Skeletal muscle tissue (tissue), 4 donors: ENCODE measurements around the gene MYO1B. TPM values are rescaled to one million over a fixed set of nuclear protein-coding genes. Genes with fewer than 3 reads are reported as not detected.
"Not testable (repeated sequence)": the region's sequence is repeated elsewhere in the genome, so short reads cannot be mapped to it uniquely, and the experiment has no call there.

Experiments
- H3K27ac ChIP-seq: one replicate; pipeline ENCODE4 v1.7.0; 2013; ENCODE audit warnings: mild to moderate bottlenecking, low read depth, low read length, inconsistent platforms
- H3K27me3 ChIP-seq, 3 donors: one replicate each; pipeline ENCODE4 v1.7.0; 2013; ENCODE audit warnings: low read length in 3 of 3; ENCODE audit not compliant: control insufficient read depth in 3 of 3, insufficient read depth in 3 of 3
- H3K36me3 ChIP-seq, 3 donors: one replicate each; pipeline ENCODE4 v1.7.0; 2013; ENCODE audit warnings: low read length in 3 of 3; ENCODE audit not compliant: control insufficient read depth in 3 of 3, insufficient read depth in 3 of 3
- H3K4me1 ChIP-seq, 3 donors: one replicate each; pipeline ENCODE4 v1.7.0; 2013; ENCODE audit warnings: low read length in 3 of 3, mild to moderate bottlenecking in 3 of 3; ENCODE audit not compliant: control insufficient read depth in 3 of 3, insufficient read depth in 3 of 3
- H3K4me3 ChIP-seq, 3 donors: one replicate each; pipeline ENCODE4 v1.7.0; 2013; ENCODE audit warnings: low read length in 3 of 3
- H3K9ac ChIP-seq, 3 donors: one replicate each; pipeline ENCODE4 v1.7.0; 2013; ENCODE audit warnings: low read length in 3 of 3, mild to moderate bottlenecking in 3 of 3, moderate library complexity in 2 of 3, low read depth in 1 of 3
- H3K9me3 ChIP-seq, 3 donors: one replicate each; pipeline ENCODE4 v1.7.0; 2013; ENCODE audit warnings: low read length in 3 of 3; ENCODE audit not compliant: control insufficient read depth in 3 of 3
- total RNA-seq: library from RNA; depleted of rRNA; stranded (reverse); fragments of >200 nt; gene quantifications from one replicate; pipeline ENCODE4 v1.2.3, GENCODE V29; 2014
- donor health status: Osteomylitis.

MYO1B gene
- total RNA-seq, 1 donor from 2014 or later = 125 TPM

DNA sequence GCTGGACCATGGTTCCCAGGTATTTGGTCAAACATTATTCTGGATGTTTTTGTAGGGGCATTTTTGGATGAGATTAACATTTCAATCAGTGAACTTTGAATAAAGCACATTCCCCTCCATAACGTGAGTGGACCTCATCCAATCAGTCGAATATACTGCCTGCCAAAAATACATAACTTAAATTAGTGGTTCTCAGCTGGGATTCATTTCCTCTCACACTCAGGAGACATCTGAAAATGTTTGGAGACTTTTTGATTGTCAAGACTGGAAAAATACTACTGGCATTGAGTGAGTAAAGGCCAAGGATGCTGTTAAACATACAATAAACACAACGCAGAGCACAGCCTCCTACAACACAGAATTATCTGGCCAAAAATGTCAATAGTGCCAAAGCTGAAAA is 198.2 kb downstream of the MYO1B start:
- Histone ChIP-seq H3K4me3 (no peak overlapping the region), H3K9me3 (no peaks in the 10 kb centered on the region), H3K4me1 (peaks cover 0 to 3% (median 0%) of the 10 kb centered on the region in 3 donors), H3K27ac (no peak overlapping the region), H3K27me3 (peaks cover 0 to 3% (median 0%) of the 10 kb centered on the region in 3 donors), H3K36me3 (no peaks in the 10 kb centered on the region), H3K9ac (no peak overlapping the region)

DNA sequence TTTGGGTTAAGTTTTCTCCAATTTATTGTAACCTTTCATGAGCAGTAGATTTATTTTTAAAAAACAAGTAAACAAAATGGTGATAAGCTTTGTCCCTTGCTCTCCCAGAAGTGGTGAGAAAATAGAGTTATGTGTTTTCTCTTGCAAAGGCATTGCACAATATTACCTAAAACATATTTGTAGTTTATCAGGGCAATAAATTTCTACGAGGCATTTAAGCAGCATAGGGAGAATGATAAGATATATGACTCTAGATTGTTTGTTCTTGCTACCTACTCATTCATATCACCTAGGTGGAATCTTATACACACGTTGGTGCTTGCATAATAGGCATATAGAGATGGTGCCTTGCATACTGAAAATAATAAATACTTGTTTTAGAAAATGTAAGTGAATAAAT is 201.7 kb downstream of the MYO1B start:
- Histone ChIP-seq H3K4me1 (no peaks in the 10 kb centered on the region), H3K9ac (no peak overlapping the region), H3K27ac (no peak overlapping the region), H3K36me3 (no peaks in the 10 kb centered on the region), H3K9me3 (no peaks in the 10 kb centered on the region), H3K27me3 (no peaks in the 10 kb centered on the region), H3K4me3 (no peak overlapping the region)

DNA sequence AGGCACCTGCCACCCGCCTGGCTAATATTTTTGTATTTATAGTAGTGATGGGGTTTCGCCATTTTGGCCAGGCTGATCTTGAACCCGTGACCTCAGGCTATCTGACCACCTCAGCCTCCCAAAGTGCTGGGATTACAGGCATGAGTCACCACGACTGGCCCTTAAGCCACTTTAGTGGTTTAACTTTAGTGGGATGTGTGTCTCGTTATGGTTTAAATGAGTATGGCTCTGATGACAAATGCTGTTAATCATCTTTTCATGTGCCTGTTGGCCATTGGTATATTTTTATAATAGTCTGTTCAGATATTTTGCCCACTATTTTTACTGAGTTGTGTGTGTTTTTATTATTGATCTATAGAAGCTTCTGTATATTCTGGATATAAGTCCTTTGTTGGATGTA is 205.9 kb downstream of the MYO1B start:
- no peak overlapping the region for H3K9ac ChIP-seq
- H3K36me3 ChIP-seq = no peaks in the 10 kb centered on the region
- H3K27me3 ChIP-seq = no peaks in the 10 kb centered on the region
- H3K27ac ChIP-seq = no peak overlapping the region
- no peak overlapping the region for H3K4me3 ChIP-seq
- no peaks in the 10 kb centered on the region for H3K9me3 ChIP-seq
- no peaks in the 10 kb centered on the region for H3K4me1 ChIP-seq

DNA sequence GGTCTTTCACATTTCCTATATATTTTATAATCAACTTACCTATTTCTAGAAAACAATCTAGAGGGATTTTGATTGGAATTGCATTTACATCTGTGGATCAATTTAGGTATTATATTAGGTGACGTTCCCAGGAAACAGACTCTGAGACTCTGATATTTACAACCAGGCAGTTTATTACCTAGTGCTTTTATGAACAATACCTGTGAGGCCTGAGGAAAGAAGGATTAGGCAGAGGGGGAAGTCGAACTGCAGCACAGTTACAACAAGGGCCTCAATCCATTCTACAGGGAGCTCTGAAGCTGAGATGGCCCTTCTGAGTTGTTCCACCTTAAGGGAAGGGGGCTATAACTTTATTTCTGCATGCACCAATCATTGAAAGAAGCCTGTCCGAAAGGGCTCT is 206.9 kb downstream of the MYO1B start:
- H3K9ac ChIP-seq = no peak overlapping the region
- no peak overlapping the region for H3K4me3 ChIP-seq
- H3K36me3 ChIP-seq = no peaks in the 10 kb centered on the region
- no peaks in the 10 kb centered on the region for H3K27me3 ChIP-seq
- H3K4me1 ChIP-seq = no peaks in the 10 kb centered on the region
- H3K27ac ChIP-seq = no peak overlapping the region
- H3K9me3 ChIP-seq = no peaks in the 10 kb centered on the region

DNA sequence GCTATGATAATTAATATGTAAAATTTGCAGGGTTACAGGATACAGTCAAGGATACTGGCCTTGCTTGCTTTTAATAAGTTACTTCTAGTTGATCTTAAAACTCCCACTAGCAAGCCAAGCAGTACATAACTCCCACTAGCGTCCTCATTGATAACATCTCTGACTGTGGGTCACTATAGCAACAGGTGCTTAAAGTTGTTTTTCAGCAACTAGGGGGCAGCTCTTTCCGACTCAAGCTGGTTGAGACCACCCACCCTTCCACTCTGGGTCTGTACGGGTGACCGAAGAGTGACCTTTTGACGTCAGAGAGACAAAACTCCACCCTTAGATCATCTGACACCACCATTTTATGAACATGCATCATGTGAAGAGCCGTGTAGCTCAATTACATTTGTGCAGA is 208.6 kb downstream of the MYO1B start:
- no peak overlapping the region for H3K4me3 ChIP-seq

DNA sequence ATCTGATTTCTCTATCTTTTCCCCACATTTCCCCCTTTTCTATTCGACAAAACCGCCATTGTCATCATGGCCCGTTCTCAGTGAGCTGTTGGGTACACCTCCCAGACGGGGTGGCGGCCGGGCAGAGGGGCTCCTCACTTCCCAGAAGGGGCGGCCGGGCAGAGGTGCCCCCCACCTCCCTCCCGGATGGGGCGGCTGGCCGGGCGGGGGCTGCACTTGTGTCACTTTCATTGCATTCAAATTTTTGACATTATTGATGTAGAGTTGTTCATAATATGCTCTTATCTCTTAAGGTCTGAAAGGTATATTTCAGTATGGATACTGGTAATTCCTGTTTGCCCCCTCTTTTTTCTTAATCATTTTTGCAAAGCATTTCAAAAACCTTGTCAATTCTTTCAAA is 211.3 kb downstream of the MYO1B start:
- not testable (repeated sequence) for H3K4me3 ChIP-seq, H3K4me1 ChIP-seq, H3K9me3 ChIP-seq, H3K27me3 ChIP-seq, H3K27ac ChIP-seq, H3K36me3 ChIP-seq, H3K9ac ChIP-seq

More for the DNA sequence above, 208.6 kb downstream of the MYO1B start:
- Histone ChIP-seq H3K36me3 (no peaks in the 10 kb centered on the region), H3K9ac (no peak overlapping the region), H3K27me3 (no peaks in the 10 kb centered on the region), H3K4me1 (no peaks in the 10 kb centered on the region), H3K27ac (no peak overlapping the region), H3K9me3 (no peaks in the 10 kb centered on the region)

DNA sequence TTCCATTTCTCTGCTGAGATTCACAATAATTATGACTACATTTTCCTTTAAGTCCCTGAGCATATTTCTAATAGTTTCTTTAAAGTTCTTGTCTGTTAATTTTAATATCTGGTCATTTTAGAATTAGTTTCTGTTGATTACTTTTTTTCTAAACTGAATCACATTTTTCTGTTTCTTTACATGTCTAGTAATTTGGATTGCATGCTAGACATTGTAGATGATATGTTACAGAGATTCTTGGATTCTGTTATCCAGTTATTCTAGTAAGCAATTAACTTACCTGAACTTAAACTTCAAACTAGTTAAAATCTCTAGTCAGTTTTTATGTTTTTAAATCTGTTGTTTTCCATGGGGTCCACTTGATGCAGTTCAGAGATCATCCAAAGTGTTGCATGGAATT is 214.0 kb downstream of the MYO1B start:
- Histone ChIP-seq H3K9ac (no peak overlapping the region), H3K4me1 (no peaks in the 10 kb centered on the region), H3K36me3 (no peaks in the 10 kb centered on the region), H3K27ac (no peak overlapping the region), H3K9me3 (no peaks in the 10 kb centered on the region), H3K27me3 (no peaks in the 10 kb centered on the region), H3K4me3 (no peak overlapping the region)

DNA sequence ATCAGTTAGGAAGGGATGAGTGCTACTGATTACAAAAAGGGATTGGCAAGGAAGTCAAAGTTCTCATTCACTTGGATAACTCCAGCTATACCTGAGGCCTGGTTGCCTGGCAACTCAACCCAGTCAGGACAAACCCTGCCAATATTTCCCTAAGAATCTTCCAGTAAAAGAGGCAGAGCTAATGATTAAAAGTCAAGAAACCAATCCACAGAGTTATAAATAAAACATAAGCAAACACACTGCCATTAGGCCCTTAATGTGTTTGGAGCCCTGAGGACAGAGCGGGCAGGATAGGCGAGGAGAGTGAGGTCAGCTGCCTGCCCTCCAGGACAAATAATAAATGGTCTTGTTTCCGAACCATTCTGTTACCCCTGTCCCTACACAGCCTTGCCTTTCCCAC is 217.2 kb downstream of the MYO1B start:
- Histone ChIP-seq H3K27me3 (no peaks in the 10 kb centered on the region), H3K4me1 (no peaks in the 10 kb centered on the region), H3K9me3 (no peaks in the 10 kb centered on the region), H3K9ac (no peak overlapping the region), H3K36me3 (no peaks in the 10 kb centered on the region), H3K27ac (no peak overlapping the region), H3K4me3 (no peak overlapping the region)

DNA sequence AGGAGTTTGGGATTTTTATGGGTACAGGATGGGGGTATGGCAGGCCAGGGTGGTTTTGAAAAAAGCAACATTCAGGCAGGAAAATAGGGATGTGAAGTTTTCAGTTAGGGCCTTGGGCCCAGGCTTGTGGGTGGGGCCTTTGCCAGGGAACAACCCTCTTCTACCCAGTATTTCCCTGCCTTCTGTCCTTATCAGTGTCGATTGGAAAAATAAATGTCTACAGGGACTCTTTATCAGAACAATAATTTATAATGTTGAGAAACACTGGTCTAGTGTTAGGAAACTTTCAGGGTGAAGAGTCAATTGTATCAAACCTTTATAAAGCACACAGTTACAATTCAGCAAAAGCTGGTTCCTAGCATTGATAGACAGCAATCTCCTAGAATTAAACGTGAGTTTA is 218.6 kb downstream of the MYO1B start:
- Histone ChIP-seq H3K4me3 (no peak overlapping the region), H3K4me1 (no peaks in the 10 kb centered on the region), H3K27me3 (no peaks in the 10 kb centered on the region), H3K36me3 (no peaks in the 10 kb centered on the region), H3K9me3 (no peaks in the 10 kb centered on the region), H3K9ac (no peak overlapping the region), H3K27ac (no peak overlapping the region)

DNA sequence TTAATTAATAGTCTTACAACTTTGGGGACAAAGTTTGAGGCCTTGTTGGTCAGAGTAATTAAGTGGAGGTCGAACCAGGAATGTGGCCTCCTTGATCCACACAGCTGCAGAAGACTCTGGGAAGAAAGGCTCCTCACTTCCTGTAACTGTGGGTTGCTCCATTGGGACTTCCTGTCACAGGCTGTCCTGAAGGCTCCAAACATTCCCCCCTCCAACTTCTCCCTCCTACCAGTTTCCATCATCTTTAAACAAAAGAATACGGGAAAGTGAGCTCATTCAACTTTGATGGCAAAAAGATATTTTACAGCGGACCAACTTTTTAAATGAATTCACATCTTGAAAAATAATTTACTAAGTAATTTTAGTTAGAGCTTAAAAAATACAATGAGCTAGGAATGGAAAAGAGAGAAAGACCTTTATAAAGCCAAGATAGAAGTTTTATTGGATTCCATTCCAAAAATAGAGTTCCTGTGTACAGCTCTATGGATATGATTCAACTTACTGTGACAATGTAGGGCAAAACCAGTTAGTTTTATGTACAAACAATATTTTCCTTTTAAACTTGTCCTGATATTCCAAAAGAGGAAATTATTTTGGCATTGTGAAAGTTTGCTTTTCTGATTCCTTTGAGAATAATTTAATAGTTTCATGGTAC is 220.7 kb downstream of the MYO1B start:
- H3K4me1 ChIP-seq = no peaks in the 10 kb centered on the region
- H3K9ac ChIP-seq = no peak overlapping the region
- H3K36me3 ChIP-seq = no peaks in the 10 kb centered on the region
- H3K4me3 ChIP-seq = no peak overlapping the region
- H3K27ac ChIP-seq = no peak overlapping the region
- no peaks in the 10 kb centered on the region for H3K27me3 ChIP-seq
- no peaks in the 10 kb centered on the region for H3K9me3 ChIP-seq

DNA sequence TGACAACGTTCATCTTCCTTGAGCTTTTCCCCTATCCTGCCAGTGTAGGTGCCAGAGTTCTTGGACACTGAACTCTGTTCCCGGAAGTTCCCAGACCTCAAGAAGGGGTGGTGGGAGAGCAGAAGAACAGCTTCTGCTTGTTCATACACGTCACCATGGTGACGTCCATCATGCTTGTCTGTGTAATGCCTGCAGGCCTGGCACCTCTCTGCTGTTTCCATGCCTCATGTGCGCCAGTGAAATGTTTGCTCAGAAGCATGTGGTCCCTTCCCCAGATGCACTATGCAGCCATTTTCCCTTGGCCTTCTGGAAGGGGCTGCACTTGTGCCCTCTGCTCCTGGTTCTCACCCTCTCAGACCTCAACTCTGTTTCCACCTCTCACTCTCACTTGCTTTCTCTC is 221.9 kb downstream of the MYO1B start:
- no peak overlapping the region for H3K27ac ChIP-seq

More for the DNA sequence above, 221.9 kb downstream of the MYO1B start:
- Histone ChIP-seq H3K27me3 (no peaks in the 10 kb centered on the region), H3K4me1 (no peaks in the 10 kb centered on the region), H3K9ac (no peak overlapping the region), H3K4me3 (no peak overlapping the region), H3K9me3 (no peaks in the 10 kb centered on the region), H3K36me3 (no peaks in the 10 kb centered on the region)
